PC-3 (cell line): ENCODE measurements around the gene OPA3. TPM values are rescaled to one million over a fixed set of nuclear protein-coding genes. Genes with fewer than 3 reads are reported as not detected.
A peak's percentile ranks its signal among the peaks of the same experiment; 100 is the strongest.

Experiments used
- ATAC-seq: fragments of 200-7000 bp; cut with Tn5 transposase; 2 replicates; pipeline ENCODE4 v1.9.1; 2020; ENCODE audit warnings: mild to moderate bottlenecking, moderate library complexity
- BruUV-seq: library from RNA; stranded (reverse); fragments of 400-500 nt; replicated peaks from 2 replicates; lab custom pipeline; 2021; lab: Mats Ljungman, UMichigan
- CTCF ChIA-PET: fragments of 300-600 bp; sonication (Branson Sonifier 250); formaldehyde crosslinking; loops from one replicate; lab custom pipeline; 2022; ENCODE audit warnings: antibody characterized with exemption; lab: Charles Lee
- POLR2A ChIA-PET: fragments of 300-600 bp; sonication (Branson Sonifier 250); formaldehyde crosslinking; loops from one replicate; lab custom pipeline; 2022; ENCODE audit warnings: antibody characterized with exemption; ENCODE audit not compliant: unreplicated experiment; lab: Charles Lee
- DNase-seq: peaks from one replicate; pipeline ENCODE4 v3.0.0-alpha.2; 2015
- H2AFZ ChIP-seq: fragments of 300-600 bp; sonication (generic); 2 replicates; pipeline ENCODE4 v1.6.0; 2016; ENCODE audit warnings: antibody characterized with exemption, low read length
- H3F3A ChIP-seq: fragments of 300-600 bp; sonication (generic); one replicate; pipeline ENCODE4 v1.6.0; 2017; ENCODE audit warnings: antibody characterized with exemption, low read length, control low read depth, mild to moderate bottlenecking; ENCODE audit not compliant: unreplicated experiment
- H3K27ac ChIP-seq: fragments of 300-600 bp; sonication (generic); 2 replicates; pipeline ENCODE4 v1.5.1; 2016; ENCODE audit warnings: mild to moderate bottlenecking, low read length
- H3K27me3 ChIP-seq: fragments of 300-600 bp; sonication (generic); 2 replicates; pipeline ENCODE4 v1.6.1; 2016; ENCODE audit warnings: low read length, mixed read lengths
- H3K36me3 ChIP-seq: fragments of 300-600 bp; sonication (generic); 2 replicates; pipeline ENCODE4 v1.6.1; 2016; ENCODE audit warnings: low read depth, mixed run types, low read length, mixed read lengths
- H3K4me1 ChIP-seq: fragments of 300-600 bp; sonication (generic); 2 replicates; pipeline ENCODE4 v1.5.1; 2016; ENCODE audit warnings: low read length; ENCODE audit not compliant: insufficient read depth
- H3K4me2 ChIP-seq: fragments of 300-600 bp; sonication (generic); 2 replicates; pipeline ENCODE4 v1.6.0; 2016; ENCODE audit warnings: low read length
- H3K4me3 ChIP-seq: fragments of 300-600 bp; sonication (generic); 2 replicates; pipeline ENCODE4 v1.5.1; 2016; ENCODE audit warnings: mild to moderate bottlenecking, low read length, mixed read lengths
- H3K79me2 ChIP-seq: fragments of 300-600 bp; sonication (generic); 2 replicates; pipeline ENCODE4 v1.6.1; 2017; ENCODE audit warnings: low read length, mixed read lengths
- H3K9ac ChIP-seq: fragments of 300-600 bp; sonication (generic); 2 replicates; pipeline ENCODE4 v1.6.0; 2016; ENCODE audit warnings: mild to moderate bottlenecking, low read length
- H3K9me2 ChIP-seq: fragments of 300-600 bp; sonication (generic); replicated peaks from 2 replicates; pipeline ENCODE4 v1.6.1; 2016; ENCODE audit warnings: mixed run types, low read length, mixed read lengths
- H3K9me3 ChIP-seq: fragments of 300-600 bp; sonication (generic); 2 replicates; pipeline ENCODE4 v1.6.1; 2016; ENCODE audit warnings: low read length, mixed read lengths
- H4K20me1 ChIP-seq: fragments of 300-600 bp; sonication (generic); 2 replicates; pipeline ENCODE4 v1.6.1; 2016; ENCODE audit warnings: low read length, mixed read lengths
- EZH2 ChIP-seq: fragments of 300-600 bp; sonication (generic); IDR thresholded peaks from one replicate; pipeline ENCODE4 v1.6.1; 2017; ENCODE audit warnings: antibody characterized with exemption, mild to moderate bottlenecking, low read length; ENCODE audit not compliant: unreplicated experiment
- EZH2phosphoT487 ChIP-seq: fragments of 300-600 bp; sonication (generic); IDR thresholded peaks from 2 replicates; pipeline ENCODE4 v1.6.1; 2018; ENCODE audit warnings: mild to moderate bottlenecking, antibody characterized with exemption, low read length, borderline replicate concordance
- intact Hi-C: fragments of 100-400 bp; cut with micrococcal nuclease; formaldehyde crosslinking; loops from 2 replicates; pipeline ENCODE4 v1.9.0; 2023
- total RNA-seq: library from RNA; depleted of rRNA; stranded (reverse); fragments of >200 nt; gene quantifications from 2 replicates; pipeline ENCODE4 v1.2.3, GENCODE V29; 2014
- TF ChIP-seq, protein P1 (sequence below): fragments of 300-600 bp; sonication (generic); conservative IDR thresholded peaks from 2 replicates; pipeline ENCODE4 v1.5.1; 2017; ENCODE audit warnings: antibody characterized with exemption, low read depth, mild to moderate bottlenecking, low read length

Gene OPA3
- total RNA-seq, 1 experiment from 2014 or later = 9.4 TPM

DNA sequence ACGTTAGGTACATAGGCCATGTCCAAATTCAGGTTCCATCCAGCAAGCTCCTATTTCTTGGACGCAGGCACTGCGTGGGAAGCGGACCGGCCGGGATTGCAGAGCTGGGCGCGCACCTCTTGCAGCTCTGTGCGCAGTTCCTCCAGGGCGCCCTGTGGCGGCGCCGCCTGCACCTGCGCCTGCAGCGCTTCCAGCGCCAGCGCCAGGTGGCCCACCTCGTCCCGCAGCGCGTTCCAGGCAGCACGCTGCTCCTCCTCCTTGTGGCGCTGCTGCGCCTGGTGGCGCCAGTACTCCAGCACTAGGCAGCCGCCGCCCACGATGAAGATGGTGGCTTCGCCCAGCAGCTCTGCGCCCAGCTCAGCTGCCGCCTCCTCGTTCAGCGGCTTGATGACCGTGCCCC is 31.1 kb downstream of the OPA3 start:
- H3K9me2 ChIP-seq = no peaks in the 10 kb centered on the region
- ChIA-PET CTCF (no interaction called here), POLR2A (no interaction called here)
- no TSS peak for BruUV-seq
- no peak overlapping the region for H3K9ac ChIP-seq
- no peak for ATAC-seq
- H4K20me1 ChIP-seq = no peaks in the 10 kb centered on the region
- H3K4me1 ChIP-seq = peaks cover 8% of the 10 kb centered on the region
- H3K27ac ChIP-seq = no peak overlapping the region
- H2AFZ ChIP-seq = no peak overlapping the region
- TF ChIP-seq, protein P1, sequence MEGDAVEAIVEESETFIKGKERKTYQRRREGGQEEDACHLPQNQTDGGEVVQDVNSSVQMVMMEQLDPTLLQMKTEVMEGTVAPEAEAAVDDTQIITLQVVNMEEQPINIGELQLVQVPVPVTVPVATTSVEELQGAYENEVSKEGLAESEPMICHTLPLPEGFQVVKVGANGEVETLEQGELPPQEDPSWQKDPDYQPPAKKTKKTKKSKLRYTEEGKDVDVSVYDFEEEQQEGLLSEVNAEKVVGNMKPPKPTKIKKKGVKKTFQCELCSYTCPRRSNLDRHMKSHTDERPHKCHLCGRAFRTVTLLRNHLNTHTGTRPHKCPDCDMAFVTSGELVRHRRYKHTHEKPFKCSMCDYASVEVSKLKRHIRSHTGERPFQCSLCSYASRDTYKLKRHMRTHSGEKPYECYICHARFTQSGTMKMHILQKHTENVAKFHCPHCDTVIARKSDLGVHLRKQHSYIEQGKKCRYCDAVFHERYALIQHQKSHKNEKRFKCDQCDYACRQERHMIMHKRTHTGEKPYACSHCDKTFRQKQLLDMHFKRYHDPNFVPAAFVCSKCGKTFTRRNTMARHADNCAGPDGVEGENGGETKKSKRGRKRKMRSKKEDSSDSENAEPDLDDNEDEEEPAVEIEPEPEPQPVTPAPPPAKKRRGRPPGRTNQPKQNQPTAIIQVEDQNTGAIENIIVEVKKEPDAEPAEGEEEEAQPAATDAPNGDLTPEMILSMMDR = no peak
- H3K4me3 ChIP-seq = no peak overlapping the region
- H3K9me3 ChIP-seq = no peaks in the 10 kb centered on the region
- H3K27me3 ChIP-seq = no peaks in the 10 kb centered on the region
- DNase-seq = no peak
- H3K79me2 ChIP-seq = peaks cover 3% of the 10 kb centered on the region; the same call in 1 of the 2 replicates
- H3K36me3 ChIP-seq = no peaks in the 10 kb centered on the region
- intact Hi-C loops = no loop called here
- no peaks in the 10 kb centered on the region for H3F3A ChIP-seq
- H3K4me2 ChIP-seq = no peak overlapping the region

DNA sequence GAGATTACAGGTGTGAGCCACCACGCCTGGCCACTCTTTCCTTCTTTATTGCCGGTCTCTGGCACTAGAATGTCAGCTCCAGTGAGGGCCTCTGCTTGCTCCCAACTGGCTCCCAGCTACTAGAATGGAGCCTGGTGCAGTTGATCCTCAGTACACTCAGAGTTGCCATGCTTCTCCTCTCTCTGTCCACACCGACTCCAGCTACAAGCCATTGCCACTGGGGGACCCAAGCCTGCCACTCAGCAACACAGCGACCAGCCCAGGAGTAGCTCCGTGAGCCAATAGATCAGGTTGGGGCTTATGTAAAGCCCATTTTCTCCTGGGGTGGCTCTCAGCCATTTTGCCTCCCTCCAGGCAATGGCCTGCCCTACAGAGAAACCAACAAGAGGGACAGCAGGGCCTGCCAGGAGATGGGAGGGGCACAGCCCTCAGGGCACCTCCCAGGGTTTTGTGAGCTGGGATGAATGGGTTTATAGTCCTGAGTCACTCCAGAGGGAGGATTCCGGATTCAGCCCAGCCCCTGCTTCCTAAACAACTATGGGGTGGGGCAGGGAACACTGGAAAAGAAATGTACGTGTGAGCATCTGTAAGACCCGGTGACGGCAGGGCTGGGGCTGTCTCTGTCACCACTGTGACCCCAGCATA is 36.5 kb downstream of the OPA3 start:
- BruUV-seq = TSS peak; percentile 26
- TF ChIP-seq EZH2 (no peak), EZH2phosphoT487 (no peak)
- TF ChIP-seq, protein P1 = no peak
- ChIA-PET CTCF (interaction anchor here (0.5 to 1.3 kb wide), 2 partner anchors 10 to 17 kb away, joined by 5 to 6 read pairs; no protein-coding TSS in a partner anchor), POLR2A (no interaction called here)
- H3K4me1 ChIP-seq = peaks cover 24% of the 10 kb centered on the region
- H3K36me3 ChIP-seq = no peaks in the 10 kb centered on the region
- H3K27me3 ChIP-seq = no peaks in the 10 kb centered on the region
- no peaks in the 10 kb centered on the region for H3K79me2 ChIP-seq
- H3F3A ChIP-seq = peaks cover 3% of the 10 kb centered on the region
- intact Hi-C loops = no loop called here
- no peaks in the 10 kb centered on the region for H3K9me3 ChIP-seq
- peak overlapping the region; percentile 55 for H3K4me2 ChIP-seq
- no peaks in the 10 kb centered on the region for H4K20me1 ChIP-seq
- peak; percentile 96 for DNase-seq
- H3K27ac ChIP-seq = peak overlapping the region; percentile 97
- H3K9ac ChIP-seq = peak overlapping the region; percentile 86
- H2AFZ ChIP-seq = no peak overlapping the region
- H3K9me2 ChIP-seq = no peaks in the 10 kb centered on the region
- ATAC-seq = peak; percentile 96
- H3K4me3 ChIP-seq = no peak overlapping the region

DNA sequence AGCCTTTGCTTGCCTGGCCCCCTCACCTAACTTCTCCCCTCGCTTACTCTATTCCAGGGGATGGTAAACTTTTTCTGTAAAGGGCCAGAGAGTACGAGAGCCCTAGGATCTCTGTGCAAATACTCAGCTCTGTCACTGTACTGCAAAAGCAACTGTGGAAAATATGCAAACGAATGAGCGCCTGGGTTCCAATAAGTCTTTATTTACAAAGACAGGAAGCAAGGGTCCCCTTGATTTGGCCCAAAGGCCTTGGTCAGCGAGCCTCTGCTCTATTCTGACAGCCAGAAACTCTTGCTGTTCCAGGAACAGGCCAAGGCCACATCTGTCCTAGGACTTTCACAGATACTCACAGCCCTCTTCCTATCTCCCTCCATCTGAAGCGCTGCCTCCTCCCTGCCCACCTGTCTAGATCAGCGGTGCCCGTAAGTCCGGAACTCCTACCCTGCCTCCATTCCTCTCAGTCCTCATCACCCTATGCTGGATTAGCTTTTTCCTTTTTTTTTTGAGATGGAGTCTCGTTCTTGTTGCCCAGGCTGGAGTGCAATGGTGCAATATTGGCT is 37.3 kb downstream of the OPA3 start:
- DNase-seq (no peak), ATAC-seq (no peak)
- Histone ChIP-seq H3K9me3 (no peaks in the 10 kb centered on the region), H3K4me3 (no peak overlapping the region), H3K36me3 (no peaks in the 10 kb centered on the region), H3K9me2 (no peaks in the 10 kb centered on the region), H3K4me1 (peaks cover 28% of the 10 kb centered on the region), H3K9ac (peak overlapping the region; percentile 86), H2AFZ (no peak overlapping the region), H4K20me1 (no peaks in the 10 kb centered on the region), H3K79me2 (no peaks in the 10 kb centered on the region), H3K27ac (peak overlapping the region; percentile 97), H3K27me3 (no peaks in the 10 kb centered on the region), H3K4me2 (no peak overlapping the region), H3F3A (peaks cover 3% of the 10 kb centered on the region)
- POLR2A ChIA-PET = no interaction called here
- CTCF ChIA-PET = no interaction called here
- intact Hi-C loops = no loop called here
- BruUV-seq = no TSS peak
- TF ChIP-seq EZH2 (no peak), EZH2phosphoT487 (no peak)
- TF ChIP-seq, protein P1 = no peak
